WTC11 (cell line): ENCODE results near the gene CENPA. TPM values are rescaled to one million over a fixed set of nuclear protein-coding genes. Genes with fewer than 3 reads are reported as not detected.

Experiments used
- ATAC-seq: fragments of 200-7000 bp; cut with Tn5 transposase; 2 replicates; pipeline ENCODE4 v1.10.0; 2021; ENCODE audit warnings: mild to moderate bottlenecking, moderate library complexity
- CTCF ChIA-PET: fragments of 300-600 bp; sonication (Branson Sonifier 250); formaldehyde crosslinking; loops from one replicate; lab custom pipeline; 2021; ENCODE audit warnings: antibody characterized with exemption; lab: Charles Lee
- POLR2A ChIA-PET: fragments of 350-600 bp; sonication (Branson Sonifier 250); formaldehyde crosslinking; loops from one replicate; lab custom pipeline; 2021; ENCODE audit warnings: antibody characterized with exemption; lab: Charles Lee
- DNase-seq: peaks from one replicate; pipeline ENCODE4 v3.0.0; 2021; ENCODE audit warnings: low spot score
- H3K27ac Mint-ChIP-seq: 2 replicates; pipeline ENCODE4 v1.8.0; 2021; ENCODE audit warnings: mixed read lengths
- H3K27me3 Mint-ChIP-seq: 2 replicates; pipeline ENCODE4 v1.8.0; 2021; ENCODE audit warnings: low read depth, mild to moderate bottlenecking, moderate library complexity, mixed read lengths
- H3K36me3 Mint-ChIP-seq: 2 replicates; pipeline ENCODE4 v1.8.0; 2021; ENCODE audit warnings: mixed read lengths
- H3K4me1 Mint-ChIP-seq: 2 replicates; pipeline ENCODE4 v1.8.0; 2022; ENCODE audit warnings: mixed read lengths
- H3K4me3 Mint-ChIP-seq: 2 replicates; pipeline ENCODE4 v1.8.0; 2021; ENCODE audit warnings: mild to moderate bottlenecking, moderate library complexity, mixed read lengths
- H3K9me3 Mint-ChIP-seq: 2 replicates; pipeline ENCODE4 v1.8.0; 2021; ENCODE audit warnings: mixed read lengths
- AR ChIP-seq: fragments of 250-450 bp; sonication (Bioruptor Pico); IDR thresholded peaks from 2 replicates; pipeline ENCODE4 v1.9.0; 2021; ENCODE audit warnings: mild to moderate bottlenecking
- MXD4 ChIP-seq: fragments of 250-450 bp; sonication (Bioruptor Pico); IDR thresholded peaks from 2 replicates; pipeline ENCODE4 v1.8.0; 2021; ENCODE audit warnings: mild to moderate bottlenecking, moderate library complexity, borderline replicate concordance
- PRRX2 ChIP-seq: fragments of 250-450 bp; sonication (Bioruptor Pico); IDR thresholded peaks from 2 replicates; pipeline ENCODE4 v1.8.0; 2021; ENCODE audit warnings: mild to moderate bottlenecking
- RORB ChIP-seq: fragments of 250-450 bp; sonication (Bioruptor Pico); IDR thresholded peaks from 2 replicates; pipeline ENCODE4 v1.9.0; 2021; ENCODE audit warnings: mild to moderate bottlenecking
- SMAD3 ChIP-seq: sonication (generic); formaldehyde crosslinking; IDR thresholded peaks from 2 replicates; pipeline ENCODE4 v1.8.0; 2022; ENCODE audit warnings: missing genetic modification reagents, mild to moderate bottlenecking, borderline replicate concordance
- SMAD4 ChIP-seq: sonication (generic); formaldehyde crosslinking; IDR thresholded peaks from 2 replicates; pipeline ENCODE4 v1.8.0; 2022; ENCODE audit warnings: mild to moderate bottlenecking, missing genetic modification reagents
- STAT6 ChIP-seq: sonication (generic); formaldehyde crosslinking; conservative IDR thresholded peaks from 2 replicates; pipeline ENCODE4 v1.8.1; 2023; ENCODE audit warnings: mild to moderate bottlenecking, low read depth, missing genetic modification reagents, moderate library complexity
- TCF7 ChIP-seq: sonication (generic); formaldehyde crosslinking; IDR thresholded peaks from 2 replicates; pipeline ENCODE4 v1.8.0; 2022; ENCODE audit warnings: mild to moderate bottlenecking, low read depth, missing genetic modification reagents, moderate library complexity
- ZNF512 ChIP-seq: sonication (generic); formaldehyde crosslinking; IDR thresholded peaks from 2 replicates; pipeline ENCODE4 v1.8.1; 2022; ENCODE audit warnings: missing genetic modification reagents, borderline replicate concordance
- total RNA-seq: library from RNA; stranded (reverse); gene quantifications from 3 replicates; pipeline ENCODE4 v1.2.3, GENCODE V29; 2021
- TF ChIP-seq, protein P1 (sequence below): fragments of 250-450 bp; sonication (Bioruptor Pico); IDR thresholded peaks from 2 replicates; pipeline ENCODE4 v1.8.0; 2021; ENCODE audit warnings: mild to moderate bottlenecking
- TF ChIP-seq, protein P2 (sequence below): fragments of 250-450 bp; sonication (Bioruptor Pico); IDR thresholded peaks from 2 replicates; pipeline ENCODE4 v1.9.0; 2021; ENCODE audit warnings: mild to moderate bottlenecking, borderline replicate concordance
- TF ChIP-seq, protein P3 (sequence below): sonication (generic); formaldehyde crosslinking; IDR thresholded peaks from 2 replicates; pipeline ENCODE4 v1.8.0; 2022; ENCODE audit warnings: mild to moderate bottlenecking, missing genetic modification reagents

CENPA gene
- total RNA-seq, 1 experiment from 2014 or later: 45.6 TPM

DNA sequence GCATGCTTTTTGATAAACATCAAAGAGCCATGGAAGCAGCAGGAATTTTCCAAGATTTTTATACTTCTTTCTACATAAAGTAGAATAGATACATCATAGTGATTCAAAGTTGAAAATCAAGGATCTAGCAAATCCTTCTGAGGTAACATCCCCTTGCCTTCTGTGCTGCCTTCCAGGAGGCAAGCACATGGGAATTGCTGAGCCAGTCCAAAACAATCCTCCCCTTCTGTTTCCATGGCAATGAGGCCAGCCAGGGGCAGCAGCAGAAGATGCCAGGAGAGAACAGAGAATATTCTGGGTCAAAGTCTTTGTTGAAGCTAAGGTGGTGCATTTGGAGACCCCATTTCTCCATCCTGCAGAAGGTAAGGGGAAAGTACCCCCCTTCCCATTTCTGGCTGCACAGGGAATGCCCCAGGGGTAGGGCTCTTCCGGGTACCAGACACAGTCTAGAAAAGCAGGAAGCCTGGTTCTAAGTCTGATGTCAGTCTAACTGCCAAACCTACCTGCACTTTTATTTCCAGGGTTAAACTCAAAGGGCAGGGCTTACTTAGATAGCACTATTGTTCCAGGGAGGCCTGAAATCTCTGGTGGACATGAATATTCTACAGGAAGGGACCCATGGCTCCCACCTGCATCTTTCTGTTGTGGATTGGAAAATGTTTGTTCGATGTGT, 22.1 kb downstream of the CENPA start:
- H3K9me3 Mint-ChIP-seq: no peaks in the 10 kb centered on the region
- ChIA-PET CTCF (no interaction called here), POLR2A (interaction anchor here (0.6 kb wide), 1 partner anchor 209 kb away, joined by 4 read pairs; no protein-coding TSS in a partner anchor)
- H3K27ac Mint-ChIP-seq: no peak overlapping the region
- H3K36me3 Mint-ChIP-seq: no peaks in the 10 kb centered on the region
- DNase-seq: no peak
- peak; percentile 41; the same call in 1 of the 2 replicates for ATAC-seq
- no peaks in the 10 kb centered on the region; the same call in 1 of the 2 replicates for H3K27me3 Mint-ChIP-seq
- no peak overlapping the region for H3K4me3 Mint-ChIP-seq
- H3K4me1 Mint-ChIP-seq: no peaks in the 10 kb centered on the region
- TF ChIP-seq AR (CRISPR knock-in tag) (no peak), SMAD3 (CRISPR knock-in tag) (no peak)
- TF ChIP-seq, protein P1, sequence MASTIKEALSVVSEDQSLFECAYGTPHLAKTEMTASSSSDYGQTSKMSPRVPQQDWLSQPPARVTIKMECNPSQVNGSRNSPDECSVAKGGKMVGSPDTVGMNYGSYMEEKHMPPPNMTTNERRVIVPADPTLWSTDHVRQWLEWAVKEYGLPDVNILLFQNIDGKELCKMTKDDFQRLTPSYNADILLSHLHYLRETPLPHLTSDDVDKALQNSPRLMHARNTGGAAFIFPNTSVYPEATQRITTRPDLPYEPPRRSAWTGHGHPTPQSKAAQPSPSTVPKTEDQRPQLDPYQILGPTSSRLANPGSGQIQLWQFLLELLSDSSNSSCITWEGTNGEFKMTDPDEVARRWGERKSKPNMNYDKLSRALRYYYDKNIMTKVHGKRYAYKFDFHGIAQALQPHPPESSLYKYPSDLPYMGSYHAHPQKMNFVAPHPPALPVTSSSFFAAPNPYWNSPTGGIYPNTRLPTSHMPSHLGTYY (CRISPR knock-in tag): no peak

GRCh38 chr2:26809211-26809610, 23.4 kb downstream of the CENPA start:
- no peak for ATAC-seq
- TF ChIP-seq, protein P2, sequence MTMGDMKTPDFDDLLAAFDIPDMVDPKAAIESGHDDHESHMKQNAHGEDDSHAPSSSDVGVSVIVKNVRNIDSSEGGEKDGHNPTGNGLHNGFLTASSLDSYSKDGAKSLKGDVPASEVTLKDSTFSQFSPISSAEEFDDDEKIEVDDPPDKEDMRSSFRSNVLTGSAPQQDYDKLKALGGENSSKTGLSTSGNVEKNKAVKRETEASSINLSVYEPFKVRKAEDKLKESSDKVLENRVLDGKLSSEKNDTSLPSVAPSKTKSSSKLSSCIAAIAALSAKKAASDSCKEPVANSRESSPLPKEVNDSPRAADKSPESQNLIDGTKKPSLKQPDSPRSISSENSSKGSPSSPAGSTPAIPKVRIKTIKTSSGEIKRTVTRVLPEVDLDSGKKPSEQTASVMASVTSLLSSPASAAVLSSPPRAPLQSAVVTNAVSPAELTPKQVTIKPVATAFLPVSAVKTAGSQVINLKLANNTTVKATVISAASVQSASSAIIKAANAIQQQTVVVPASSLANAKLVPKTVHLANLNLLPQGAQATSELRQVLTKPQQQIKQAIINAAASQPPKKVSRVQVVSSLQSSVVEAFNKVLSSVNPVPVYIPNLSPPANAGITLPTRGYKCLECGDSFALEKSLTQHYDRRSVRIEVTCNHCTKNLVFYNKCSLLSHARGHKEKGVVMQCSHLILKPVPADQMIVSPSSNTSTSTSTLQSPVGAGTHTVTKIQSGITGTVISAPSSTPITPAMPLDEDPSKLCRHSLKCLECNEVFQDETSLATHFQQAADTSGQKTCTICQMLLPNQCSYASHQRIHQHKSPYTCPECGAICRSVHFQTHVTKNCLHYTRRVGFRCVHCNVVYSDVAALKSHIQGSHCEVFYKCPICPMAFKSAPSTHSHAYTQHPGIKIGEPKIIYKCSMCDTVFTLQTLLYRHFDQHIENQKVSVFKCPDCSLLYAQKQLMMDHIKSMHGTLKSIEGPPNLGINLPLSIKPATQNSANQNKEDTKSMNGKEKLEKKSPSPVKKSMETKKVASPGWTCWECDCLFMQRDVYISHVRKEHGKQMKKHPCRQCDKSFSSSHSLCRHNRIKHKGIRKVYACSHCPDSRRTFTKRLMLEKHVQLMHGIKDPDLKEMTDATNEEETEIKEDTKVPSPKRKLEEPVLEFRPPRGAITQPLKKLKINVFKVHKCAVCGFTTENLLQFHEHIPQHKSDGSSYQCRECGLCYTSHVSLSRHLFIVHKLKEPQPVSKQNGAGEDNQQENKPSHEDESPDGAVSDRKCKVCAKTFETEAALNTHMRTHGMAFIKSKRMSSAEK (CRISPR knock-in tag): no peak
- TF ChIP-seq, protein P3, sequence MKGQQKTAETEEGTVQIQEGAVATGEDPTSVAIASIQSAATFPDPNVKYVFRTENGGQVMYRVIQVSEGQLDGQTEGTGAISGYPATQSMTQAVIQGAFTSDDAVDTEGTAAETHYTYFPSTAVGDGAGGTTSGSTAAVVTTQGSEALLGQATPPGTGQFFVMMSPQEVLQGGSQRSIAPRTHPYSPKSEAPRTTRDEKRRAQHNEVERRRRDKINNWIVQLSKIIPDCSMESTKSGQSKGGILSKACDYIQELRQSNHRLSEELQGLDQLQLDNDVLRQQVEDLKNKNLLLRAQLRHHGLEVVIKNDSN (CRISPR knock-in tag): no peak
- TF ChIP-seq TCF7 (CRISPR knock-in tag) (no peak), PRRX2 (CRISPR knock-in tag) (no peak), ZNF512 (no peak), RORB (no peak), MXD4 (no peak), STAT6 (CRISPR knock-in tag) (no peak), SMAD4 (CRISPR knock-in tag) (no peak)
- H3K27me3 Mint-ChIP-seq: peaks cover 2% of the 10 kb centered on the region
- H3K9me3 Mint-ChIP-seq: no peaks in the 10 kb centered on the region
- ChIA-PET CTCF (no interaction called here), POLR2A (no interaction called here)
- no peak overlapping the region for H3K27ac Mint-ChIP-seq
- no peak overlapping the region for H3K4me3 Mint-ChIP-seq
- DNase-seq: no peak
- H3K4me1 Mint-ChIP-seq: no peaks in the 10 kb centered on the region
- no peaks in the 10 kb centered on the region for H3K36me3 Mint-ChIP-seq
